Peyer's patch (tissue), 4 donors: Measurements from ENCODE around the gene UNC5B. TPM values are rescaled to one million over a fixed set of nuclear protein-coding genes. Genes with fewer than 3 reads are reported as not detected.

Experiments used
- DNase-seq, 3 donors: peaks; one replicate each; pipeline ENCODE4 v3.0.0-alpha.2; 2017 to 2019
- H3K27ac ChIP-seq, 4 donors: fragments of 200-600 bp; sonication (generic); one replicate each; pipeline ENCODE4 v1.5.1; 2016 to 2019
- H3K27me3 ChIP-seq, 2 donors: fragments of 200-600 bp; sonication (generic); one replicate each; pipeline ENCODE4 v1.5.1; 2019
- H3K36me3 ChIP-seq, 3 donors: fragments of 200-600 bp; sonication (generic); one replicate each; pipeline ENCODE4 v1.5.1; 2016 to 2019
- H3K4me1 ChIP-seq, 4 donors: fragments of 200-600 bp; sonication (generic); one replicate each; pipeline ENCODE4 v1.5.1; 2016 to 2019
- H3K4me3 ChIP-seq, 4 donors: fragments of 200-600 bp; sonication (generic); 1 replicate in 3 of 4; 2 replicates in 1 of 4; pipeline ENCODE4 v1.5.1; 2016 to 2019; ENCODE audit warnings: mild to moderate bottlenecking in 1 of 4
- H3K9me3 ChIP-seq, 4 donors: fragments of 200-600 bp; sonication (generic); one replicate each; pipeline ENCODE4 v1.5.1; 2016 to 2019; ENCODE audit warnings: mild to moderate bottlenecking in 1 of 4
- CTCF ChIP-seq, 6 experiments: fragments of 450-650 bp in 4 of 6; fragments of 200-600 bp in 2 of 6; sonication (generic) in 1 of 6; IDR thresholded peaks; one replicate each; pipeline ENCODE4 v1.5.1; 2017 to 2019; ENCODE audit warnings: antibody characterized with exemption in 6 of 6, mild to moderate bottlenecking in 3 of 6, moderate library complexity in 1 of 6
- POLR2A ChIP-seq, 2 donors: fragments of 450-650 bp; IDR thresholded peaks; one replicate each; pipeline ENCODE4 v1.5.1; 2017; ENCODE audit warnings: antibody characterized with exemption in 2 of 2, mild to moderate bottlenecking in 2 of 2, moderate library complexity in 2 of 2
- total RNA-seq, 4 donors: library from RNA; depleted of rRNA; stranded (reverse); fragments of >200 nt; gene quantifications; one replicate each; pipeline ENCODE4 v1.1.0, GENCODE V29; 2016

The UNC5B gene
- total RNA-seq, 4 donors from 2014 or later = 5.0 to 52.5 (median 39.1) TPM

GRCh38 chr10:71232089-71232998 lies 20.0 kb downstream of the UNC5B start:
- DNase-seq = peak in 2 of 3 donors; percentile 49 to 58
- no peaks in the 10 kb centered on the region for H3K27me3 ChIP-seq
- no peaks in the 10 kb centered on the region for H3K9me3 ChIP-seq
- no peak overlapping the region for H3K4me3 ChIP-seq
- no peak overlapping the region for H3K27ac ChIP-seq
- H3K36me3 ChIP-seq = no peaks in the 10 kb centered on the region
- no peak for TF ChIP-seq CTCF (IDR thresholded peaks at IDR 0.05)
- no peak for TF ChIP-seq POLR2A (IDR thresholded peaks at IDR 0.05)
- peaks cover 0 to 36% (median 0%) of the 10 kb centered on the region in 4 donors for H3K4me1 ChIP-seq

GRCh38 chr10:71233482-71233892 lies 21.1 kb downstream of the UNC5B start:
- Histone ChIP-seq H3K27ac (peak overlapping the region in 2 of 4 donors; percentile 9 to 45), H3K9me3 (no peaks in the 10 kb centered on the region), H3K27me3 (no peaks in the 10 kb centered on the region), H3K4me1 (peaks cover 0 to 36% (median 0%) of the 10 kb centered on the region in 4 donors), H3K36me3 (no peaks in the 10 kb centered on the region), H3K4me3 (no peak overlapping the region)
- DNase-seq = no peak
- TF ChIP-seq POLR2A (IDR thresholded peaks at IDR 0.05) = no peak
- TF ChIP-seq CTCF (IDR thresholded peaks at IDR 0.05) = no peak

- no peak for DNase-seq
- Histone ChIP-seq H3K27ac (peak overlapping the region in 2 of 4 donors; percentile 45 to 71), H3K4me1 (peaks cover 0 to 36% (median 0%) of the 10 kb centered on the region in 4 donors), H3K4me3 (no peak overlapping the region), H3K27me3 (no peaks in the 10 kb centered on the region), H3K36me3 (no peaks in the 10 kb centered on the region), H3K9me3 (no peaks in the 10 kb centered on the region)
- no peak for TF ChIP-seq CTCF (IDR thresholded peaks at IDR 0.05)
- TF ChIP-seq POLR2A (IDR thresholded peaks at IDR 0.05) = no peak
Measured at GRCh38 chr10:71234004-71234894, 21.9 kb downstream of the UNC5B start.

GRCh38 chr10:71234970-71235685 lies 22.8 kb downstream of the UNC5B start:
- no peak for DNase-seq
- peak overlapping the region in 3 of 4 donors; percentile 17 to 71 (median 45) for H3K27ac ChIP-seq
- TF ChIP-seq POLR2A (IDR thresholded peaks at IDR 0.05) (no peak), CTCF (IDR thresholded peaks at IDR 0.05) (no peak)
- no peaks in the 10 kb centered on the region for H3K36me3 ChIP-seq
- peaks cover 0 to 34% (median 0%) of the 10 kb centered on the region in 4 donors for H3K4me1 ChIP-seq
- no peaks in the 10 kb centered on the region for H3K9me3 ChIP-seq
- H3K27me3 ChIP-seq = no peaks in the 10 kb centered on the region
- H3K4me3 ChIP-seq = no peak overlapping the region

GRCh38 chr10:71235808-71236207 lies 23.4 kb downstream of the UNC5B start:
- Histone ChIP-seq H3K27ac (peak overlapping the region in 3 of 4 donors; percentile 17 to 71 (median 45)), H3K9me3 (no peaks in the 10 kb centered on the region), H3K4me3 (no peak overlapping the region), H3K27me3 (no peaks in the 10 kb centered on the region), H3K36me3 (no peaks in the 10 kb centered on the region), H3K4me1 (peaks cover 0 to 38% (median 0%) of the 10 kb centered on the region in 4 donors)
- no peak for DNase-seq
- TF ChIP-seq CTCF (IDR thresholded peaks at IDR 0.05) (no peak), POLR2A (IDR thresholded peaks at IDR 0.05) (no peak)
